Spleen (tissue), 11 donors: Measurements from ENCODE around the gene AKTIP. TPM values are rescaled to one million over a fixed set of nuclear protein-coding genes. Genes with fewer than 3 reads are reported as not detected.

Source experiments
- DNase-seq: peaks from one replicate; pipeline ENCODE4 v3.0.0-alpha.2; 2020
- H3K27ac ChIP-seq, 8 donors: fragments of 200-600 bp; sonication (generic) in 7 of 8; 1 replicate in 4 of 8; 2 replicates in 4 of 8; pipeline versions ENCODE4 v1.5.0 to v1.8.0; 2016 to 2021; ENCODE audit warnings: inconsistent platforms in 4 of 8, mild to moderate bottlenecking in 4 of 8, moderate library complexity in 1 of 8
- H3K27me3 ChIP-seq, 7 donors: fragments of 200-600 bp; sonication (generic) in 6 of 7; replicated peaks in 1 of 7; 1 replicate in 4 of 7; 2 replicates in 3 of 7; pipeline versions ENCODE4 v1.5.0 to v1.8.0; 2016 to 2021; ENCODE audit warnings: inconsistent platforms in 3 of 7, mild to moderate bottlenecking in 1 of 7
- H3K36me3 ChIP-seq, 6 donors: fragments of 200-600 bp; sonication (generic) in 5 of 6; 1 replicate in 4 of 6; 2 replicates in 2 of 6; pipeline versions ENCODE4 v1.5.0 to v1.8.0; 2016 to 2021; ENCODE audit warnings: inconsistent platforms in 2 of 6
- H3K4me1 ChIP-seq, 6 donors: fragments of 200-600 bp; sonication (generic) in 5 of 6; 1 replicate in 3 of 6; 2 replicates in 3 of 6; pipeline versions ENCODE4 v1.5.0 to v1.8.0; 2016 to 2021; ENCODE audit warnings: inconsistent platforms in 3 of 6
- H3K4me3 ChIP-seq, 8 donors: fragments of 200-600 bp; sonication (generic) in 7 of 8; 1 replicate in 4 of 8; 2 replicates in 4 of 8; pipeline versions ENCODE4 v1.5.0 to v1.8.0; 2016 to 2021; ENCODE audit warnings: inconsistent platforms in 4 of 8, mild to moderate bottlenecking in 4 of 8, moderate library complexity in 2 of 8
- H3K9me3 ChIP-seq, 8 donors: fragments of 200-600 bp; sonication (generic) in 7 of 8; 1 replicate in 4 of 8; 2 replicates in 4 of 8; pipeline versions ENCODE4 v1.5.0 to v1.8.0; 2016 to 2021; ENCODE audit warnings: inconsistent platforms in 4 of 8
- CTCF ChIP-seq, 11 experiments: fragments of 200-600 bp in 7 of 11; fragments of 450-650 bp in 4 of 11; sonication (generic) in 4 of 11; IDR thresholded peaks in 8 of 11; conservative IDR thresholded peaks in 3 of 11; 1 replicate in 7 of 11; 2 replicates in 4 of 11; pipeline versions ENCODE4 v1.4.0 to v1.8.0; 2016 to 2021; ENCODE audit warnings: antibody characterized with exemption in 11 of 11, inconsistent platforms in 4 of 11, mild to moderate bottlenecking in 1 of 11
- POLR2A ChIP-seq, 3 donors: fragments of 450-650 bp; IDR thresholded peaks; one replicate each; pipeline ENCODE4 v1.5.1; 2017; ENCODE audit warnings: antibody characterized with exemption in 3 of 3, mild to moderate bottlenecking in 1 of 3
- POLR2AphosphoS5 ChIP-seq, 3 donors: sonication (generic); formaldehyde crosslinking; IDR thresholded peaks; one replicate each; pipeline ENCODE4 v1.5.1; 2017; ENCODE audit warnings: antibody characterized with exemption in 3 of 3
- WGBS, 5 donors: extraction: QIAGEN DNeasy Blood & Tissue Kit in 3 of 5; methylation state at CpG; one replicate each; pipeline versions ENCODE4 v1.1.5 to v1.1.7; 2013 to 2018; 5-methylcytosine and 5-hydroxymethylcytosine counted together
- intact Hi-C: fragments of 100-400 bp; cut with DNase I; formaldehyde crosslinking; loops from one replicate; pipeline ENCODE4 v1.15.0; 2023; ENCODE audit warnings: low total_unique reads
- polyA plus RNA-seq, 3 donors: library from polyadenylated mRNA; stranded (reverse); fragments of 200-250 nt; gene quantifications; one replicate each; pipeline ENCODE4 v1.2.1, GENCODE V29; 2013
- total RNA-seq, 7 donors: library from RNA; depleted of rRNA in 3 of 7; stranded (reverse); fragments of >200 nt in 3 of 7; fragmentation: NEBNext Ultra II Directional in 4 of 7; extraction: Animal tissue kit (Norgen Biotek cat#: 25700) in 4 of 7; gene quantifications; one replicate each; pipeline versions ENCODE4 v1.1.0 to v1.2.1, GENCODE V29; 2016 to 2021
- donor health status: healthy with polysubstance abuse.
- donor health status: DM: no; HTN: no; CAD: no; lungs with moderate emphysema.
- donor health status: DM: no; HTN: no; CAD: no.
- donor health status: Bipolar disorder and iron deficiency.
- donor health status: healthy.
- donor health status: DM: no; HTN: no; CAD: no.
- donor health status: DM: yes; HTN: yes; CAD: no.

Gene AKTIP
- total and polyA plus RNA-seq, 10 donors, result 8.7 to 37.1 (median 24.6) TPM

GRCh38 chr16:53476867-53477266 is 26.1 kb downstream of the AKTIP start:
- H3K27ac ChIP-seq, result no peak overlapping the region
- H3K36me3 ChIP-seq, result peaks cover 5 to 100% (median 70%) of the 10 kb centered on the region in 6 donors
- H3K9me3 ChIP-seq, result no peaks in the 10 kb centered on the region
- no peak overlapping the region for H3K4me3 ChIP-seq
- peaks cover 0 to 33% (median 0%) of the 10 kb centered on the region in 6 donors for H3K4me1 ChIP-seq
- 81 to 92% (median 83%) methylated on average over 2 of the region's 2 CpGs for WGBS, 5 donors
- DNase-seq, result no peak
- intact Hi-C loops, result no loop called here
- no peaks in the 10 kb centered on the region for H3K27me3 ChIP-seq
- TF ChIP-seq POLR2A (IDR thresholded peaks at IDR 0.05) (no peak), POLR2AphosphoS5 (IDR thresholded peaks at IDR 0.05) (no peak), CTCF (IDR thresholded peaks at IDR 0.05 in 8 of 11, conservative IDR thresholded peaks at IDR 0.05 in 3 of 11) (no peak)

GRCh38 chr16:53465606-53466280 is 37.3 kb downstream of the AKTIP start:
- H3K27me3 ChIP-seq, result no peaks in the 10 kb centered on the region
- no peak for DNase-seq
- intact Hi-C loops, result no loop called here
- WGBS, 5 donors, result 72 to 79% (median 77%) methylated on average over 6 of the region's 6 CpGs
- H3K4me3 ChIP-seq, result no peak overlapping the region
- TF ChIP-seq CTCF (IDR thresholded peaks at IDR 0.05 in 8 of 11, conservative IDR thresholded peaks at IDR 0.05 in 3 of 11), result no peak
- no peak for TF ChIP-seq POLR2AphosphoS5 (IDR thresholded peaks at IDR 0.05)
- TF ChIP-seq POLR2A (IDR thresholded peaks at IDR 0.05), result no peak
- no peak overlapping the region for H3K27ac ChIP-seq
- peaks cover 8 to 100% (median 92%) of the 10 kb centered on the region in 6 donors for H3K36me3 ChIP-seq
- H3K4me1 ChIP-seq, result peaks cover 0 to 33% (median 0%) of the 10 kb centered on the region in 6 donors
- no peaks in the 10 kb centered on the region for H3K9me3 ChIP-seq

DNA sequence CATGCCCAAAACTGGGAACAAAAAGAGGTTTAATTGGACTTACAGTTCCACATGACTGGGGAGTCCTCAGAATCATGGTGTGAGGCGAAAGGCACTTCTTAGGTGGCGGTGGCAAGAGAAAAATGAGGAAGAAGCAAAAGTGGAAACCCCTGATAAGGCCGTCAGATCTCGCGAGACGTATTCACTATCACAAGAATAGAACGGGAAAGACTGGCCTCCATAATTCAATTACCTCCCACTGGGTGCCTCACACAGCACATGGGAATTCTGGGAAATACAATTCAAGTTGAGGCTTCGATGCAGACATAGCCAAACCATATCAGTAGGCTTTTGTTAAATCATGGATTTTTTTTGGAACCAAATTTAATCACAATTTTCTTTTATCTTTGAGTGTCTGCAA is 44.4 kb downstream of the AKTIP start:
- no peak for DNase-seq

More for the DNA sequence above, 44.4 kb downstream of the AKTIP start:
- Histone ChIP-seq H3K27me3 (no peaks in the 10 kb centered on the region), H3K4me1 (peaks cover 6 to 87% (median 49%) of the 10 kb centered on the region in 6 donors), H3K27ac (peak overlapping the region in 6 of 8 donors; percentile 72 to 85 (median 82)), H3K36me3 (peaks cover 8 to 100% (median 73%) of the 10 kb centered on the region in 6 donors), H3K4me3 (peak overlapping the region in 1 of 8 donors; percentile 55), H3K9me3 (no peaks in the 10 kb centered on the region)
- TF ChIP-seq CTCF (IDR thresholded peaks at IDR 0.05 in 8 of 11, conservative IDR thresholded peaks at IDR 0.05 in 3 of 11) (no peak), POLR2AphosphoS5 (IDR thresholded peaks at IDR 0.05) (no peak), POLR2A (IDR thresholded peaks at IDR 0.05) (no peak)
- 91 to 96% (median 93%) methylated on average over 8 of the region's 8 CpGs for WGBS, 5 donors
- intact Hi-C loops, result no loop called here
